PC-3 (cell line): ENCODE data around the gene ARNT2.

ENCODE experiments used
- EZH2 ChIP-seq: fragments of 300-600 bp; sonication (generic); IDR thresholded peaks from one replicate; pipeline ENCODE4 v1.6.1; 2017; ENCODE audit warnings: antibody characterized with exemption, mild to moderate bottlenecking, low read length; ENCODE audit not compliant: unreplicated experiment
- EZH2phosphoT487 ChIP-seq: fragments of 300-600 bp; sonication (generic); IDR thresholded peaks from 2 replicates; pipeline ENCODE4 v1.6.1; 2018; ENCODE audit warnings: mild to moderate bottlenecking, antibody characterized with exemption, low read length, borderline replicate concordance
- TF ChIP-seq, protein P1 (sequence below): fragments of 300-600 bp; sonication (generic); conservative IDR thresholded peaks from 2 replicates; pipeline ENCODE4 v1.5.1; 2017; ENCODE audit warnings: antibody characterized with exemption, low read depth, mild to moderate bottlenecking, low read length

GRCh38 chr15:80456517-80457492 is 52.6 kb downstream of the ARNT2 start:
- no peak for TF ChIP-seq EZH2
- TF ChIP-seq, protein P1, sequence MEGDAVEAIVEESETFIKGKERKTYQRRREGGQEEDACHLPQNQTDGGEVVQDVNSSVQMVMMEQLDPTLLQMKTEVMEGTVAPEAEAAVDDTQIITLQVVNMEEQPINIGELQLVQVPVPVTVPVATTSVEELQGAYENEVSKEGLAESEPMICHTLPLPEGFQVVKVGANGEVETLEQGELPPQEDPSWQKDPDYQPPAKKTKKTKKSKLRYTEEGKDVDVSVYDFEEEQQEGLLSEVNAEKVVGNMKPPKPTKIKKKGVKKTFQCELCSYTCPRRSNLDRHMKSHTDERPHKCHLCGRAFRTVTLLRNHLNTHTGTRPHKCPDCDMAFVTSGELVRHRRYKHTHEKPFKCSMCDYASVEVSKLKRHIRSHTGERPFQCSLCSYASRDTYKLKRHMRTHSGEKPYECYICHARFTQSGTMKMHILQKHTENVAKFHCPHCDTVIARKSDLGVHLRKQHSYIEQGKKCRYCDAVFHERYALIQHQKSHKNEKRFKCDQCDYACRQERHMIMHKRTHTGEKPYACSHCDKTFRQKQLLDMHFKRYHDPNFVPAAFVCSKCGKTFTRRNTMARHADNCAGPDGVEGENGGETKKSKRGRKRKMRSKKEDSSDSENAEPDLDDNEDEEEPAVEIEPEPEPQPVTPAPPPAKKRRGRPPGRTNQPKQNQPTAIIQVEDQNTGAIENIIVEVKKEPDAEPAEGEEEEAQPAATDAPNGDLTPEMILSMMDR: no peak
- TF ChIP-seq EZH2phosphoT487: no peak
